ENCODE measurements around the gene NOXA1.
"Not testable (repeated sequence)": the region's sequence is repeated elsewhere in the genome, so short reads cannot be mapped to it uniquely, and the experiment has no call there.

Gene NOXA1

GRCh38 chr9:137444106-137444790 is 21.1 kb downstream of the NOXA1 start:
- peak; percentile 5 for DNase-seq

GRCh38 chr9:137445275-137445807 is 22.1 kb downstream of the NOXA1 start:
- DNase-seq = peak; percentile 85

- peak; percentile 16 for DNase-seq
Measured at GRCh38 chr9:137445930-137446431, 22.8 kb downstream of the NOXA1 start.

- peak; percentile 58 for DNase-seq
Measured at GRCh38 chr9:137446851-137447471, 23.8 kb downstream of the NOXA1 start.

GRCh38 chr9:137447722-137448601 is 24.8 kb downstream of the NOXA1 start:
- no peak for DNase-seq

GRCh38 chr9:137448602-137448962 is 25.4 kb downstream of the NOXA1 start:
- DNase-seq = no peak

GRCh38 chr9:137449081-137449844 is 26.1 kb downstream of the NOXA1 start:
- no peak for DNase-seq

GRCh38 chr9:137449931-137450538 is 26.8 kb downstream of the NOXA1 start:
- peak; percentile 62 for DNase-seq

GRCh38 chr9:137450539-137451222 is 27.5 kb downstream of the NOXA1 start:
- peak; percentile 67 for DNase-seq

GRCh38 chr9:137451264-137452005 is 28.2 kb downstream of the NOXA1 start:
- DNase-seq = not testable (repeated sequence)

GRCh38 chr9:137452006-137452760 is 29.0 kb downstream of the NOXA1 start:
- DNase-seq = no peak

- DNase-seq = no peak
Measured at GRCh38 chr9:137452761-137453642, 29.8 kb downstream of the NOXA1 start.

GRCh38 chr9:137453643-137454081 is 30.5 kb downstream of the NOXA1 start:
- DNase-seq = peak; percentile 81

- peak; percentile 62 for DNase-seq
Measured at GRCh38 chr9:137454145-137454596, 31.0 kb downstream of the NOXA1 start.

- no peak for DNase-seq
Measured at GRCh38 chr9:137454597-137455358, 31.6 kb downstream of the NOXA1 start.

GRCh38 chr9:137455359-137455991 is 32.3 kb downstream of the NOXA1 start:
- DNase-seq = no peak

All from CD4-positive, alpha-beta T cell treated with Interleukin-15 for 1 hour (primary cell).